Parathyroid adenoma (tissue), 2 donors: ENCODE data around the gene PCNT.

Experiments used
- H2AFZ ChIP-seq: fragments of 300-600 bp; sonication (generic); one replicate; pipeline ENCODE4 v1.7.0; 2017; ENCODE audit warnings: antibody characterized with exemption, mild to moderate bottlenecking
- H3K27ac ChIP-seq: fragments of 300-600 bp; sonication (generic); one replicate; pipeline ENCODE4 v1.7.0; 2017
- H3K27me3 ChIP-seq: fragments of 300-600 bp; sonication (generic); one replicate; pipeline ENCODE4 v1.7.0; 2017; ENCODE audit warnings: low read length; ENCODE audit not compliant: control insufficient read depth, insufficient read depth
- H3K36me3 ChIP-seq: fragments of 300-600 bp; sonication (generic); one replicate; pipeline ENCODE4 v1.7.0; 2017; ENCODE audit warnings: low read length; ENCODE audit not compliant: control insufficient read depth, insufficient read depth
- H3K4me1 ChIP-seq: fragments of 300-600 bp; sonication (generic); one replicate; pipeline ENCODE4 v1.7.0; 2017; ENCODE audit warnings: control low read depth
- H3K4me2 ChIP-seq: fragments of 300-600 bp; sonication (generic); one replicate; pipeline ENCODE4 v1.7.0; 2017; ENCODE audit warnings: low read length
- H3K4me3 ChIP-seq: fragments of 300-600 bp; sonication (generic); one replicate; pipeline ENCODE4 v1.7.0; 2017; ENCODE audit warnings: low read depth, low read length
- H3K79me2 ChIP-seq: fragments of 300-600 bp; sonication (generic); one replicate; pipeline ENCODE4 v1.7.0; 2017; ENCODE audit warnings: control low read depth
- H3K9ac ChIP-seq: fragments of 300-600 bp; sonication (generic); one replicate; pipeline ENCODE4 v1.7.0; 2017; ENCODE audit warnings: mild to moderate bottlenecking
- H3K9me3 ChIP-seq: fragments of 300-600 bp; sonication (generic); one replicate; pipeline ENCODE4 v1.7.0; 2017; ENCODE audit warnings: low read length; ENCODE audit not compliant: control insufficient read depth
- CTCF ChIP-seq: fragments of 300-600 bp; sonication (generic); IDR thresholded peaks from one replicate; pipeline ENCODE4 v1.7.0; 2017; ENCODE audit warnings: antibody characterized with exemption, mild to moderate bottlenecking
- donor health status: primary hyperparathyroidism.

PCNT gene

GRCh38 chr21:46454634-46455390 is 130.9 kb downstream of the PCNT start:
- Histone ChIP-seq H3K4me1 (no peaks in the 10 kb centered on the region), H3K4me2 (peak overlapping the region; percentile 9), H3K4me3 (no peak overlapping the region), H2AFZ (no peak overlapping the region), H3K9me3 (no peaks in the 10 kb centered on the region), H3K27me3 (no peaks in the 10 kb centered on the region), H3K9ac (no peak overlapping the region), H3K27ac (no peak overlapping the region), H3K36me3 (no peaks in the 10 kb centered on the region), H3K79me2 (peaks cover 5% of the 10 kb centered on the region)
- no peak for TF ChIP-seq CTCF

- no peak for TF ChIP-seq CTCF
- H3K9me3 ChIP-seq, result no peaks in the 10 kb centered on the region
- no peak overlapping the region for H2AFZ ChIP-seq
- no peaks in the 10 kb centered on the region for H3K36me3 ChIP-seq
- H3K4me2 ChIP-seq, result no peak overlapping the region
- H3K4me1 ChIP-seq, result no peaks in the 10 kb centered on the region
- no peaks in the 10 kb centered on the region for H3K79me2 ChIP-seq
- no peak overlapping the region for H3K4me3 ChIP-seq
- H3K9ac ChIP-seq, result no peak overlapping the region
- H3K27ac ChIP-seq, result no peak overlapping the region
- no peaks in the 10 kb centered on the region for H3K27me3 ChIP-seq
Observed at GRCh38 chr21:46455575-46456385, 131.8 kb downstream of the PCNT start.

GRCh38 chr21:46456750-46457149 is 132.8 kb downstream of the PCNT start:
- Histone ChIP-seq H3K79me2 (no peaks in the 10 kb centered on the region), H3K9ac (no peak overlapping the region), H3K4me1 (no peaks in the 10 kb centered on the region), H3K27ac (no peak overlapping the region), H2AFZ (no peak overlapping the region), H3K4me2 (no peak overlapping the region), H3K36me3 (no peaks in the 10 kb centered on the region), H3K4me3 (no peak overlapping the region), H3K9me3 (no peaks in the 10 kb centered on the region), H3K27me3 (no peaks in the 10 kb centered on the region)
- TF ChIP-seq CTCF, result no peak

- H3K79me2 ChIP-seq, result no peaks in the 10 kb centered on the region
- no peaks in the 10 kb centered on the region for H3K9me3 ChIP-seq
- no peaks in the 10 kb centered on the region for H3K36me3 ChIP-seq
- peak overlapping the region; percentile 87 for H3K4me3 ChIP-seq
- H3K27me3 ChIP-seq, result no peaks in the 10 kb centered on the region
- H3K27ac ChIP-seq, result peak overlapping the region; percentile 70
- H3K9ac ChIP-seq, result no peak overlapping the region
- no peak for TF ChIP-seq CTCF
- H3K4me2 ChIP-seq, result peak overlapping the region; percentile 64
- peak overlapping the region; percentile 40 for H2AFZ ChIP-seq
- no peaks in the 10 kb centered on the region for H3K4me1 ChIP-seq
Observed at GRCh38 chr21:46457801-46458314, 133.9 kb downstream of the PCNT start.
